SK-N-SH (cell line): ENCODE results near the gene L3MBTL1. TPM values are rescaled to one million over a fixed set of nuclear protein-coding genes. Genes with fewer than 3 reads are reported as not detected.

ENCODE experiments used
- CTCF ChIA-PET: fragments of 300-600, 350-600 bp; formaldehyde crosslinking; extraction: SDS; loops from one replicate; lab custom pipeline; 2021; lab: Yijun Ruan, JAX
- POLR2A ChIA-PET: fragments of 350-600 bp; sonication (Branson Sonifier 250); formaldehyde crosslinking; extraction: SDS; loops from one replicate; lab custom pipeline; 2020; ENCODE audit warnings: antibody characterized with exemption, inconsistent platforms; lab: Yijun Ruan, JAX
- DNase-seq: peaks from one replicate; pipeline ENCODE4 v3.0.0; 2012
- H2AFZ ChIP-seq: fragments of 200-600 bp; sonication (generic); 2 replicates; pipeline ENCODE4 v1.8.1; 2016; ENCODE audit warnings: antibody characterized with exemption, mild to moderate bottlenecking, low read depth
- H3F3A ChIP-seq: fragments of 200-600 bp; sonication (generic); replicated peaks from 2 replicates; pipeline ENCODE3; 2016; ENCODE audit warnings: antibody characterized with exemption, mild to moderate bottlenecking; ENCODE audit not compliant: insufficient read depth
- H3K27ac ChIP-seq, 2 experiments: fragments of 200-500 bp in 1 of 2; fragments of 200-600 bp in 1 of 2; sonication (Bioruptor generic) in 1 of 2; sonication (generic), shearing (Covaris generic) in 1 of 2; 2 replicates each; pipeline versions ENCODE4 v1.5.1 to v1.6.1; 2014 to 2016; ENCODE audit warnings: low read depth in 2 of 2, inconsistent platforms in 1 of 2, low read length in 1 of 2, mild to moderate bottlenecking in 1 of 2, mixed read lengths in 1 of 2
- H3K27me3 ChIP-seq: fragments of 200-600 bp; sonication (generic), shearing (Covaris generic); 2 replicates; pipeline ENCODE4 v1.6.1; 2016; ENCODE audit warnings: mixed run types; ENCODE audit not compliant: insufficient read depth
- H3K36me3 ChIP-seq, 2 experiments: fragments of 200-500 bp in 1 of 2; fragments of 200-600 bp in 1 of 2; sonication (Bioruptor generic) in 1 of 2; sonication (generic) in 1 of 2; replicated peaks in 1 of 2; 2 replicates each; pipeline versions ENCODE3 to v1.5.1; 2014 to 2016; ENCODE audit warnings: low read length in 1 of 2, mild to moderate bottlenecking in 1 of 2; ENCODE audit not compliant: insufficient read depth in 2 of 2, control insufficient read depth in 1 of 2
- H3K4me1 ChIP-seq, 2 experiments: fragments of 200-500 bp in 1 of 2; fragments of 200-600 bp in 1 of 2; sonication (Bioruptor generic) in 1 of 2; sonication (generic), shearing (Covaris generic) in 1 of 2; 2 replicates each; pipeline versions ENCODE4 v1.5.1 to v1.6.1; 2014 to 2016; ENCODE audit warnings: low read depth in 1 of 2, low read length in 1 of 2, mixed run types in 1 of 2; ENCODE audit not compliant: insufficient read depth in 2 of 2, control insufficient read depth in 1 of 2
- H3K4me2 ChIP-seq: fragments of 200-600 bp; sonication (generic), shearing (Covaris generic); 2 replicates; pipeline ENCODE4 v1.6.1; 2017; ENCODE audit warnings: mixed run types
- H3K4me3 ChIP-seq, 2 experiments: fragments of 200-500 bp in 1 of 2; fragments of 200-600 bp in 1 of 2; sonication (Bioruptor generic) in 1 of 2; sonication (generic), shearing (Covaris generic) in 1 of 2; 2 replicates each; pipeline versions ENCODE4 v1.5.1 to v1.8.1; 2014 to 2016; ENCODE audit warnings: low read depth in 2 of 2, inconsistent platforms in 1 of 2, low read length in 1 of 2, mild to moderate bottlenecking in 1 of 2, mixed read lengths in 1 of 2, moderate library complexity in 1 of 2
- H3K79me2 ChIP-seq: fragments of 200-600 bp; sonication (generic); 2 replicates; pipeline ENCODE4 v1.8.1; 2017; ENCODE audit warnings: mild to moderate bottlenecking; ENCODE audit not compliant: insufficient read depth
- H3K9ac ChIP-seq: fragments of 200-600 bp; sonication (generic); 2 replicates; pipeline ENCODE4 v1.6.1; 2017; ENCODE audit warnings: mixed run types
- H3K9me2 ChIP-seq: fragments of 200-600 bp; sonication (generic); 2 replicates; pipeline ENCODE4 v1.6.1; 2017; ENCODE audit warnings: mixed run types
- H3K9me3 ChIP-seq: fragments of 200-600 bp; sonication (generic); 2 replicates; pipeline ENCODE4 v1.6.1; 2017; ENCODE audit warnings: mixed run types, mild to moderate bottlenecking, moderate library complexity
- H4K20me1 ChIP-seq: fragments of 200-600 bp; sonication (generic); 2 replicates; pipeline ENCODE4 v1.6.1; 2017; ENCODE audit warnings: mild to moderate bottlenecking, mixed run types; ENCODE audit not compliant: insufficient read depth
- CHD2 ChIP-seq: fragments of 150-350 bp; IDR thresholded peaks from 2 replicates; pipeline ENCODE4 v1.6.1; 2018; ENCODE audit warnings: low read length; ENCODE audit not compliant: partially characterized antibody
- CTCF ChIP-seq: fragments of 200-600 bp; sonication (generic); IDR thresholded peaks from 2 replicates; pipeline ENCODE4 v1.6.1; 2017; ENCODE audit warnings: antibody characterized with exemption, mild to moderate bottlenecking, moderate library complexity
- FOXJ3 ChIP-seq: sonication (generic); formaldehyde crosslinking; IDR thresholded peaks from 2 replicates; pipeline ENCODE4 v1.5.1; 2020; ENCODE audit warnings: mild to moderate bottlenecking, missing genetic modification reagents
- FOXM1 ChIP-seq: IDR thresholded peaks from 2 replicates; pipeline ENCODE4 v1.4.0; 2012; ENCODE audit warnings: low read depth, mild to moderate bottlenecking
- JUND ChIP-seq: IDR thresholded peaks from 2 replicates; pipeline ENCODE4 v1.4.0; 2012
- POLR2AphosphoS5 ChIP-seq: IDR thresholded peaks from 2 replicates; pipeline ENCODE4 v1.6.1; 2012; ENCODE audit warnings: low read depth, low read length
- RCOR1 ChIP-seq: fragments of 150-350 bp; IDR thresholded peaks from 2 replicates; pipeline ENCODE4 v1.6.1; 2017; ENCODE audit warnings: antibody characterized with exemption, low read length
- WGBS: methylation state at CpG from one replicate; pipeline ENCODE4 v1.1.6; 2017; ENCODE audit warnings: low lambda C conversion rate; 5-methylcytosine and 5-hydroxymethylcytosine counted together
- polyA plus RNA-seq, 3 experiments: library from polyadenylated mRNA; depleted of rRNA; stranded (reverse); fragments of >200 nt; gene quantifications; 2 replicates each; pipeline ENCODE4 v1.2.3, GENCODE V29; 2012
- TF ChIP-seq, protein P1 (sequence below): fragments of 150-350 bp; IDR thresholded peaks from 2 replicates; pipeline ENCODE4 v1.6.1; 2016; ENCODE audit warnings: mild to moderate bottlenecking, low read depth, low read length
- TF ChIP-seq, protein P2 (sequence below): IDR thresholded peaks from 2 replicates; pipeline ENCODE4; 2012
- TF ChIP-seq, protein P3 (sequence below): fragments of 150-350 bp; IDR thresholded peaks from 2 replicates; pipeline ENCODE4 v1.6.1; 2017; ENCODE audit warnings: antibody characterized with exemption, low read length, low read depth, borderline replicate concordance

The L3MBTL1 gene
- polyA plus RNA-seq, 1 of the 3 experiments (the other 2 are of a cell fraction), result 8.9 TPM

DNA sequence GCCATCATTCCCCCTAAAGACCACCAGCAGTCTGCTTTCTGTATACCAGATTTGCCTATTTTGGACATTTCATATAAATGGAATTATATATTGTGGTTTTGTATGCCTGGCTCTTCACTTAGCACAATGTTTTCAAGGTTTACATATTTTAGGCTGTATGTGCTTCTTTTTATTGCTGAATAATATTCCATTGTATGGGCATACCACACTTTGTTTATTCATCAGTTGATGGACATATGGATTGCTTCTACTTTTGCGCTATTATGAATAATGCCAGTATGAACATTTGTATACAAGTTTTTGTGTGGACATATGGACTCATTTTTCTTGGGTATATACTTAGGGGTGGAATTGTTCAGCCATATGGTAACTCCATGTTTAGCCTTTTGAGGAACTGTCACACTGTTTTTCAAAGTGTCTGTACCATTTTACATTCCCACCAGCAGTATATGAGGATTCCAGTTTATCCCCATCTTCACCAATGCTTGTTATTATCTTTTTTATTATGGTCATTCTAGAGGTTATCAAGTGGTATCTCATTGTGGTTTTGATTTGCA is 12.7 kb downstream of the L3MBTL1 start (continued):
- TF ChIP-seq FOXM1, result no peak
- no peak for TF ChIP-seq CHD2
- TF ChIP-seq CTCF, result no peak
- TF ChIP-seq JUND, result no peak
- TF ChIP-seq, protein P1, sequence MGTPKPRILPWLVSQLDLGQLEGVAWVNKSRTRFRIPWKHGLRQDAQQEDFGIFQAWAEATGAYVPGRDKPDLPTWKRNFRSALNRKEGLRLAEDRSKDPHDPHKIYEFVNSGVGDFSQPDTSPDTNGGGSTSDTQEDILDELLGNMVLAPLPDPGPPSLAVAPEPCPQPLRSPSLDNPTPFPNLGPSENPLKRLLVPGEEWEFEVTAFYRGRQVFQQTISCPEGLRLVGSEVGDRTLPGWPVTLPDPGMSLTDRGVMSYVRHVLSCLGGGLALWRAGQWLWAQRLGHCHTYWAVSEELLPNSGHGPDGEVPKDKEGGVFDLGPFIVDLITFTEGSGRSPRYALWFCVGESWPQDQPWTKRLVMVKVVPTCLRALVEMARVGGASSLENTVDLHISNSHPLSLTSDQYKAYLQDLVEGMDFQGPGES, result no peak

- H3K9ac ChIP-seq, result no peak overlapping the region
- no peaks in the 10 kb centered on the region for H3K9me2 ChIP-seq
- H3F3A ChIP-seq, result no peaks in the 10 kb centered on the region
- TF ChIP-seq, protein P2, sequence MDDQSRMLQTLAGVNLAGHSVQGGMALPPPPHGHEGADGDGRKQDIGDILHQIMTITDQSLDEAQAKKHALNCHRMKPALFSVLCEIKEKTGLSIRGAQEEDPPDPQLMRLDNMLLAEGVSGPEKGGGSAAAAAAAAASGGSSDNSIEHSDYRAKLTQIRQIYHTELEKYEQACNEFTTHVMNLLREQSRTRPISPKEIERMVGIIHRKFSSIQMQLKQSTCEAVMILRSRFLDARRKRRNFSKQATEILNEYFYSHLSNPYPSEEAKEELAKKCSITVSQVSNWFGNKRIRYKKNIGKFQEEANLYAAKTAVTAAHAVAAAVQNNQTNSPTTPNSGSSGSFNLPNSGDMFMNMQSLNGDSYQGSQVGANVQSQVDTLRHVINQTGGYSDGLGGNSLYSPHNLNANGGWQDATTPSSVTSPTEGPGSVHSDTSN, result no peak
- no peak for TF ChIP-seq POLR2AphosphoS5
- TF ChIP-seq FOXJ3 (CRISPR knock-in tag), result no peak
- TF ChIP-seq RCOR1, result no peak
- TF ChIP-seq, protein P3, sequence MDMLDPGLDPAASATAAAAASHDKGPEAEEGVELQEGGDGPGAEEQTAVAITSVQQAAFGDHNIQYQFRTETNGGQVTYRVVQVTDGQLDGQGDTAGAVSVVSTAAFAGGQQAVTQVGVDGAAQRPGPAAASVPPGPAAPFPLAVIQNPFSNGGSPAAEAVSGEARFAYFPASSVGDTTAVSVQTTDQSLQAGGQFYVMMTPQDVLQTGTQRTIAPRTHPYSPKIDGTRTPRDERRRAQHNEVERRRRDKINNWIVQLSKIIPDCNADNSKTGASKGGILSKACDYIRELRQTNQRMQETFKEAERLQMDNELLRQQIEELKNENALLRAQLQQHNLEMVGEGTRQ, result no peak
- DNase-seq, result no peak
- no peak overlapping the region for H3K4me3 ChIP-seq
- 88% methylated on average over 5 of the region's 5 CpGs for whole genome bisulfite sequencing
- H4K20me1 ChIP-seq, result no peaks in the 10 kb centered on the region; the same call in 1 of the 2 replicates
- no peak overlapping the region for H3K27ac ChIP-seq
- H3K4me2 ChIP-seq, result no peak overlapping the region
- ChIA-PET CTCF (interaction anchor here (1.0 to 5.4 kb wide), 3 partner anchors 8 to 14 kb away, joined by 3 to 54 read pairs (median 3); no protein-coding TSS in a partner anchor), POLR2A (no interaction called here)
- H3K27me3 ChIP-seq, result no peaks in the 10 kb centered on the region
- no peak overlapping the region for H2AFZ ChIP-seq
- H3K9me3 ChIP-seq, result no peaks in the 10 kb centered on the region
- no peaks in the 10 kb centered on the region for H3K4me1 ChIP-seq
- H3K36me3 ChIP-seq, result peaks cover 0 to 3% of the 10 kb centered on the region in 2 experiments
- no peaks in the 10 kb centered on the region for H3K79me2 ChIP-seq
These were observed 17.5 kb downstream of the L3MBTL1 start for GRCh38 chr20:43525021-43525420.
